WERI-Rb-1 (cell line): Measurements from ENCODE around the gene SGSM2.

Experiments
- DNase-seq: peaks from one replicate; pipeline ENCODE4 v3.0.0-alpha.2; 2020
- H3K27ac ChIP-seq: fragments of 250-450 bp; sonication (Bioruptor Pico); 2 replicates; pipeline ENCODE4 v1.5.1; 2020; ENCODE audit warnings: mild to moderate bottlenecking, moderate library complexity
- H3K27me3 ChIP-seq: fragments of 250-450 bp; sonication (Bioruptor Pico); 2 replicates; pipeline ENCODE4 v1.5.1; 2021; ENCODE audit warnings: mild to moderate bottlenecking, low read depth, moderate library complexity; ENCODE audit not compliant: insufficient read depth, severe bottlenecking
- H3K36me3 ChIP-seq: fragments of 250-450 bp; sonication (Bioruptor Pico); 2 replicates; pipeline ENCODE4 v1.5.1; 2020; ENCODE audit warnings: mild to moderate bottlenecking, moderate library complexity
- H3K4me3 ChIP-seq: 2 replicates; pipeline ENCODE4 v1.5.1; 2011; ENCODE audit warnings: low read depth, mild to moderate bottlenecking, control low read depth, low read length
- H3K9me3 ChIP-seq: fragments of 250-450 bp; sonication (Bioruptor Pico); 2 replicates; pipeline ENCODE4 v1.5.1; 2021; ENCODE audit warnings: mild to moderate bottlenecking, moderate library complexity; ENCODE audit not compliant: severe bottlenecking
- TF ChIP-seq, protein P1 (sequence below): IDR thresholded peaks from 2 replicates; pipeline ENCODE4 v1.5.1; 2011; ENCODE audit warnings: low read depth, mild to moderate bottlenecking, control low read depth, inconsistent platforms, low read length

Gene SGSM2

DNA sequence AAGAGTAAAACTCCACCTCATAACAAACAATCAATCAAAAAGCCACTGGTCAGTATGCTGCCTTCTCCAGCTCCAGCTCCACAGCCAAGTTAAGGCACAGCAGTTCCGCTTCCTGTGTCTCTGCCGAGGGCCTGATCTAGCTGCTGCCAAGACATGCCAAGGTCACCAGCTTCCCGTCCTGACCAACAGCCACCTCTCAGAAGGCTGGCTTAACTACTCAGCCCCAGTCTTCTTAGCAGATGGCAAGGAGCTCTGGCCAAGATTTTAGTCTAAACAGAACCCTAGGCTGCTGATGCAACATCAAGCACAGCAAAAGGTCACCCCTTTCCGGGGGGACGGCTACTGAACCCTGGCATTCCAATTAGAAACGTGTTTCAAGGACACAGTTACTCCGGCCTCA, 81.3 kb downstream of the SGSM2 start:
- H3K27me3 ChIP-seq = no peaks in the 10 kb centered on the region
- H3K9me3 ChIP-seq = no peaks in the 10 kb centered on the region
- peak overlapping the region; percentile 61 for H3K27ac ChIP-seq
- peaks cover 67% of the 10 kb centered on the region for H3K36me3 ChIP-seq
- TF ChIP-seq, protein P1, sequence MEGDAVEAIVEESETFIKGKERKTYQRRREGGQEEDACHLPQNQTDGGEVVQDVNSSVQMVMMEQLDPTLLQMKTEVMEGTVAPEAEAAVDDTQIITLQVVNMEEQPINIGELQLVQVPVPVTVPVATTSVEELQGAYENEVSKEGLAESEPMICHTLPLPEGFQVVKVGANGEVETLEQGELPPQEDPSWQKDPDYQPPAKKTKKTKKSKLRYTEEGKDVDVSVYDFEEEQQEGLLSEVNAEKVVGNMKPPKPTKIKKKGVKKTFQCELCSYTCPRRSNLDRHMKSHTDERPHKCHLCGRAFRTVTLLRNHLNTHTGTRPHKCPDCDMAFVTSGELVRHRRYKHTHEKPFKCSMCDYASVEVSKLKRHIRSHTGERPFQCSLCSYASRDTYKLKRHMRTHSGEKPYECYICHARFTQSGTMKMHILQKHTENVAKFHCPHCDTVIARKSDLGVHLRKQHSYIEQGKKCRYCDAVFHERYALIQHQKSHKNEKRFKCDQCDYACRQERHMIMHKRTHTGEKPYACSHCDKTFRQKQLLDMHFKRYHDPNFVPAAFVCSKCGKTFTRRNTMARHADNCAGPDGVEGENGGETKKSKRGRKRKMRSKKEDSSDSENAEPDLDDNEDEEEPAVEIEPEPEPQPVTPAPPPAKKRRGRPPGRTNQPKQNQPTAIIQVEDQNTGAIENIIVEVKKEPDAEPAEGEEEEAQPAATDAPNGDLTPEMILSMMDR = no peak
- peak; percentile 50 for DNase-seq
- H3K4me3 ChIP-seq = no peak overlapping the region

DNA sequence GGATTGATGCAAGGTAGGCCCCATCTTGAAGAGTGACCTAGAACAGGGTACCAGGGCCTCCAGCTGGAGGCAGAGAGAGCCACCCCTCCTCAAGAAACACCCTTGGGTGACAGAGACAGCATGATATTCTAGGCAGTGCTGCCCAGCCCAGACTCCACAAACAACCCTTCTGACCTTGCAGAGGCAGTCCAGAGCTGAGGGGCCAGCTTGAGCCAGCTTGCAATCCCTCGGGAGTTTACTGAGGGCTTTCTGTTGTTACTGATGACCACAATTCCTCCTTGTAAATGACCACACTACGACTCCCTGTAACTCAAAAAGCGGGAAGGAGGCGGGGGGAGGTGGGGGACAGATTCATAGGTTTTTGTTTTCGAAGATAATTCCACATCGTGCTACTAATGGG, 82.2 kb downstream of the SGSM2 start:
- Histone ChIP-seq H3K27ac (peak overlapping the region; percentile 61), H3K27me3 (no peaks in the 10 kb centered on the region), H3K9me3 (no peaks in the 10 kb centered on the region), H3K4me3 (no peak overlapping the region), H3K36me3 (peaks cover 60% of the 10 kb centered on the region)
- no peak for DNase-seq
- TF ChIP-seq, protein P1 = no peak

GRCh38 chr17:2420176-2420575, 82.9 kb downstream of the SGSM2 start:
- no peak overlapping the region for H3K4me3 ChIP-seq
- no peaks in the 10 kb centered on the region for H3K9me3 ChIP-seq
- H3K27me3 ChIP-seq = no peaks in the 10 kb centered on the region
- H3K36me3 ChIP-seq = peaks cover 55% of the 10 kb centered on the region
- TF ChIP-seq, protein P1 = no peak
- H3K27ac ChIP-seq = no peak overlapping the region
- no peak for DNase-seq

DNA sequence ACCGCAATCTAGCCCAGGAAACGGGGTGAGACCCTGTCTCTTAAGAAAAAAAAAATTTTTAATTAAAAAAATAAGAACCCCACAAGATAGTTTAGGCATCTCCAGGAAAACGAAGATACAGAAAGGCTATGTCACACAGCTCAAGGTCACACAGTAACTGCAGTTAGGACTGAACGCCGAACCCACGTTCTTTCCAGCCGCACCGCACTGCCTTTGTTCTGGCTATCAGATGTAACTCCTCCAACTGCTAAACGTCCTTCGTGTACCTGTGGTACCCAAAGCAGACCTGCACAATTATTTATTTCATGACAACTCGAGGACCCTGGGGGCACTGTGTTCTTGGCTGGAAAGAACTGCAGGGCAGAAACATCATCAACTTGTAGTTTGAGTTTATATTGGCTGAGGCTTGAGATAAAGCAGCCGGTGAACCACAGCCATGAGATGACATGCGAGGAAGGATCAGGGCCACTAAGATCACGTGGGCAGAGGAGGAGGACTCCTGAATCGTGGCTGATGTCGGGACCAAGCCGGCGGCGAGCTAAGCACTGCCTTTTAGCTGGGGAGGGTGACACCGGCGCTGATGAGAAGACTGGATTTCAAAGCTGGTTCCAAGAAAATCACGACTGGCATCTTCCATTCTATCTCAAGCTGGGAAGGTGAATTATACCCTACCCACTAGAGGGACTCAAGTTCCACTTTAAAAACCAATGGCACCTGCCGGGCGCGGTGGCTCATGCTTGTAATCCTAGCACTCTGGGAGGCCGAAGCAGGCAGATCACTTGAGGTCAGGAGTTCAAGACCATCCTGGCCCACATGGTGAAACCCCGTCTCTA, 84.2 kb downstream of the SGSM2 start:
- TF ChIP-seq, protein P1 = peak; percentile 59
- Histone ChIP-seq H3K4me3 (no peak overlapping the region), H3K27me3 (no peaks in the 10 kb centered on the region), H3K27ac (peak overlapping the region; percentile 72), H3K9me3 (no peaks in the 10 kb centered on the region), H3K36me3 (peaks cover 48% of the 10 kb centered on the region)
- DNase-seq = peak; percentile 83

- Histone ChIP-seq H3K27ac (peak overlapping the region; percentile 72), H3K9me3 (no peaks in the 10 kb centered on the region), H3K36me3 (peaks cover 39% of the 10 kb centered on the region), H3K27me3 (no peaks in the 10 kb centered on the region), H3K4me3 (no peak overlapping the region)
- TF ChIP-seq, protein P1 = no peak
- peak; percentile 91 for DNase-seq
These were observed 86.0 kb downstream of the SGSM2 start for GRCh38 chr17:2423271-2423670.
